ENCODE measurements around the gene MMP20.

MMP20 gene

DNA sequence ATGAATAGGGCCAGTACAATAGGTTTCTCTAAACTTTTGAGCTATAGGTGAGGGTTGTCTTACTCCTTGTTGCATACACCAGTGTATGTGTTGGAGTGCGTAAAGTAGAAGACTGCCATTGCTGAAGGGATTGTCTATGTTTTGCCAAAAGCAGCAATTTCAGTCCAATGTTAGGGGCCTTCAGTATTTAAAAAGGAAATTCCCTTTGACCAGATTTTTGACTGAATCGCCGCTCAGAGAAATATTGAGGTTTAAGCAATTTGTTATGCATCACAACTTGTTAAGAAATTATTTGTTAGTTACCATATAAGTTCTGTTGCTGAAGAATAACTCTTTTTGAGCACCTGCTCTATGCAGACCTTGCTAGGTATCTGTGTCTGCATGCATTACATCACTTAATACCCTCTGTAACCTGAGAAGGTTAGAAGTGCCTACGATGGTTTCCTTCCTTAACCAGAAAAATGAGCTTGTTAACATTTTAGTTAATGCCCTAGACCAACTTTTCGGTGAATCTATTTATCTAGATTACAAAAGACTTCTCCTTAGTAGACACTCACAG is 33.9 kb downstream of the MMP20 start:
- DNase-seq: no peak

DNA sequence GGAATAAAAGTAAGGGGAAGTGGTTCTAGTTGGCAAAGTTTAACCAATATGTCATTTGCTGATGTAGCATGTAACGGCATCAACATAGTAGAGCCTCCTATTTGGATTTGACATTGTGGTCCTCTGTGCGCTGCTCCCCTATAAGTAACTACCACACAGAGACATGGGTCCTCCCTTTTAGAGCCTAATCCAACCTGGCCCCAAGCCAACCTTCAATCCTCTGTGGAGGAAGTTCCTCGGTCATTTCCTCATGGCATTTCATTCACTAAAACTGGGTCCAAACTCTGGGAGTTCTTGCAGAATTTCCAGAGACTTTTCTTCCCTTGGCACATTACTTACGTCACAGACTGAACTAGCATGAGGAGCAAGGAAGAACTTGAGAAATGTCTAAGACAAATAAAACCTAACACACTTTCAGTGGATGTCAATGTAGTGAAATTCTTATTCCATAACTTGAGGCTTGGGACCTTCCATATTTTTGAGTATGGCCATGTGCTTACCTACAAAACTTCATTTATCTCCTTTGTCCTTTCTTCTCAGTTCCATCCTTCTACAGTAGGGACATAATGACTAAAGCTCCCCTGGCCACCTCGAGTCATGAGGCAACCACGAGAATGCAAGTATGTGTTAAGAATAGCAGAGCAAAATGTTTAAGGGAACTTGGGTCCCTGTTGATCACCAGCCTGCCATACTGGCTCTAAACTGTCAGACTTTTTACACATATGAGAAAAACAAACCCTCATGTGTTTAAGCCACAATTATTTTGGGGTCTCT is 34.7 kb downstream of the MMP20 start:
- no peak for DNase-seq

DNA sequence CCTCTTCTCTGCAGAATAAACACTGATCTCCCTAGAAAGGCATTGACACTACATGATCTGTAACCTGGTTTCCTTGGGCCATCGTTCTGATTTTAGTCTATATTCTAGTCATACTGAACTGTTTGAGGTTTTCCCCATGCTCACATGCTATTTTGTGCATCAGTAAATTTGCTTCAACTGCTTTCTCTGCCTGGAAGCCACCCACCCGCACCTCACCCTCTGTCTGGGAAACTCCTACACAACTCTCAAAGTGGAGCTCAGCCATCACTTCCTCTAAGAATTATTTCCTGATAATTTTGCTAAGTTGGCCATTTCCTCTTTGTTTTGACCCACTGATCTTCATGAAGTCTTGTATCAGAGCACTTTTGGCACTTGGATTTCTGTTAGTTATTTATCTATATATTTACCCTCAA is 36.1 kb downstream of the MMP20 start:
- peak in 1 of 5 experiments; percentile 37 for DNase-seq

DNA sequence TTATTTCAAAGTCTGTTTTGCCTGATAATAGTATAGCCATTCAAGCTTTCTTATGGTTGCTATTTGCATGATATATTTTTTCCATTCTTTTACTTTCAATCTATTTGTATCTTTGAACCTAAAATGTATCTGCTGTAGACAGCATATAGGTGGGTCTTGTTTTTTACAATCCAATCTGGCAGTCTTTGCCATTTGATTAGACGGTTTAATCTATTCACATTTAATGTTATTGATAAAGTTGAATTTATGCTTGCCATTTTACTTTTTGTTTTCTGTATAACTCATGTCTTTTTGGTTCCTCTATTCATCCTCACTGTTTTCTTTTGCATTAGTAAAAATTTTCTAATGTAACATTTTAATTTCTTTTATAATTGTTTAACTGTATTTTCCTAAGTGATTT is 37.4 kb downstream of the MMP20 start:
- no peak for DNase-seq

DNA sequence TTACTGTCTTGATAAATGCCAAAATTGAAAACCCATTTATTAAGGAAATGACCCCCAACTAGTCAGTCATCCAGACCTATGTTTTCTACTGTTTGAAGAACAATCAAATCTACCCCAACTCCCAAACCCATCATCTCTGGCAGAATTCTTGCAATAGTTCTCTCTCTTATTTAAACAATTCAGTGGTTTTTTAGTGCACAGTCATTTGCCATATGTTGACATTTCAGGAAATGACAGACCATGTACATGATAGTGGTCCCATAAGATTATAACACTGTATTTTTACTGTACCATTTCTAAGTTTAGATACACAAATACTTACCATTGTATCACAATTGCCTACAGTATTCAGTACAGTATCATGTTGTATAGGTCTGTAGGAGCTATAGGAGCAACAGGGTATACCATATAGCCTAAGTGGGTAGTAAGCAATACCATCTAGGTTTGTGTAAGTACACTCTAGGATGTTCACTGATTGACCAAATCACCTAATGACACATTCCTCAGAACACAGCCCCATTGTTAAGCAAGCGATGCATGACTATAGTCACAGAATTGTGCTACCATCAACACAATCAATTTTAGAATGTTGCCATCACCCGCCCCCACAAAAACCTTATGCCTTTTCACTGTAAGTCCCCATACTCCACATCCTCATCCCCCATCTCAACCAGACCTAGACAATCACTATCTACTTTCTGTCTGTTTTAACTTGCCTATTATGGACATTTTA is 41.8 kb downstream of the MMP20 start:
- DNase-seq: no peak

DNA sequence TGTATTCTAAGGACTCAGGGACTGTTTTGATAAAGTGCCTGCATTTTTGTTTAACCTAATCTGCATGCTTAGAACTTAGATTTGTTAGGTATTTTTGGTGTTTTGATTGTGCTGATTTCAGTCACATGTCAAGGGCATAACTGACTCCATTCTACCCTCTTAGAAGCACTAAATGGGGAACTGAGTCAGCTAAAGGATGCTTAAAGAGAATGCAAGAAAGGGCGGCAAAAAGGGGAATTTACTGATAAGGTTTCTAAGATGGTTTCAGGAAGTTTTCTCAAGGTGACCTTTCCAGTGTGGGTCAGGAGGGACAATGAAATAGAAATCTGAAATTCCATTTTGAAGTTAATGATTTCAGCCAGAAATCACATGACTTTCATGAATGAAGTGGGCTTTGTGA is 43.0 kb downstream of the MMP20 start:
- no peak for DNase-seq

DNA sequence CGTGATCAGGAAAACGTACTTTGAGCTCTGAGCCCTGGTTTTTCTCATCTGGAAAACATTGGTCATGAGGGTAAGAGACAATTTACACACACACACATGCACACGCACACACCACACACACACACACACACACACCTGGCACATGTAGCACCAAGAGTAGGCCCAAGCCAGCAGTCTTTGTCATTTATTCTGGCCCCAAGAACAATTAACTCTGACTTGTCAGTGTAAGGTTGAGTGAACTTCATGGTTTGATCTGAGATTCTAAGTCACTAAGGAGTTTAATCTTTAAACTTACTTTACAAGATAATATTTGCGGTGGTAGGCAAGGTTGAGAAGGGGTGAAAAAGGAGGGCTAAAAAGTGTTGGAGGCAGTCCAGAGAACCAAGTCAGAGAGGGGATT is 44.1 kb downstream of the MMP20 start:
- no peak for DNase-seq

DNA sequence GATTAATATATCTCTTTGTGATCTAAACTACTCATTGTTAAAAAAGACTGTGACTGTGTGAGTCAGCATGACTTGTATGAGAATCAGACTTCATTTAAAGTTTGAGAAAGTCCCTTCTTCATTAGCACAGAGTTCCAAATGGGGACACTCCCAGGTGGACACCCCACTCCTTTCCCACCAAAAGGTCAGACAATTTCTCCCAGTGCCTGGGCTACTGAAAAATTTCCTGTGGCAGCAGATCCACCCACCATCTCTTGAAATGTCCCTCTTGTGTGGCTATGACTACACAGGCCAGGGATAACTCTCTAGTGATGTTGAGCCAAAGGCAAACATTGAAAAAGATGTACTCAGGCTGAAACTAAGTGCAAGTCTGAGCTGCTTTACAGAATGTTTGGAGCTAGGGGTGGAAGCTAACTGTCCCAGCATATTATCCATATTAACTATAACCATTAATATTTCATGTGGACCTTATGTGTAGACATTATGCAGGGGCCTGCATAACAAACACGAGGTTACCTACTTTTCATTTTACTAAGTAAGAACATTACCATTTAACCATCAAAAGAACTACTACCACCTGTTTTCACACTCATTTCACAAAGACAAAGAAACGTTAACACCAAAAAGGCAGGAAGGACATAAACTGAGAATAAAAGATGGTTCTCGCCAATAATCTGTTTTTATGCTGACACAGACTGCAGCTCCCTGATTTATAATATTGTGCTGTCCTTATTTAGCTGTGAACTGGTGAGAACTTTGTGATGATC is 44.8 kb downstream of the MMP20 start:
- no peak for DNase-seq

DNA sequence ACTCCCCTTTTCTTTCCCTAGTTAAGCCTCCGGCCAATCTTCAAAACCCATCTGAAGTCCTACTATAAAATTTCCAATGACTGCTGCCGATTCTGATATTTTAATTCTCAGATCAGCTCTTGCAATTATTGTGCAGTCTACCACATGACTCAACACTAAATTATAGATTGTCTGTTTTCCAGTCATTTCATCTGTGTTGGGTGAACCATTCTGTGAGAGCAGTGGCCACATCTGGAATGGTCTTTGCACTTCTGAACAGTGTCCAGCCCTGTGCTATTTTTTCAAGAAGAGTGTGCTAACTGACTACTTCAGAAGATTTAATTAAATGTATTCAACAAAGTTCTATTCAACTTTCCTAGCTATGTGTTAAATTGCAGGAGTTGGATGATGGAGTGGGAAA is 47.4 kb downstream of the MMP20 start:
- no peak for DNase-seq

DNA sequence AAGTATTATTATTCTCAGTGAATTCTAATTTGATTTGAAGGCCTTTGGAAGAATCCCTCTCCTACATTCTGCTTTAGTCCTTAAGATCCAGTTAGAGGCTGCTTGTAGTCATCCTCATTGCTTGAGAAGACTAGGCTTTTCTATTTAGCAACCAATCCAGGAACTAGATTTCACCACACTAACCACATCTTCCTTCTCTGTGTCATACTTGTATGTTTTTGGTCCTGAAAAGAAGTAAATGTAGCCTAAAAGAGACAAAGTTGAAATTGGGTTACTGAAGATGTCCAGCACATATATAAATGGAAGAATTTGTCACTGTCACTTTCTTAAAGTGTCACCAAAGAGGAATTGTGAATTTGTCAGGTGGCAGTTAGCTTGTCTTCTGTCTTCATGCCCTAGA is 48.0 kb downstream of the MMP20 start:
- peak in 1 of 5 experiments; percentile 70 for DNase-seq

DNA sequence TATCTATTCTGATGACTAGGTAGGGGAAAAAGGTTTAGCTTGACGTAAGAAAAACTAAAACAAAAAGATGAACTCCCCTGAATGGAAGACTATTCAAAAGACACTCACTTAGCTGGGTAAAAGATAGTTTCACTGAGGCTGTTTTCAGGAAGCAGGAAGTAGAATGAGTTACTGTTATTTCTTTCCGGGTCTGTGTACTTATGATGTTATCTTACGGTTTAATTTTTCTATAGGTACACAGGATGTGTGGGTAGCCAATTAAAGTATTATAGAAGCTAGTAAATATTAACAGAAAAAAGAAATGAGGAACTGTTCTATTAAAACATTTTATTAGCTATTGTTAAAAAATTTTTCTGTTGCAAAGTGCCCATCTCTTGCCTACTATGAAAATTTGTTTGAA is 48.8 kb downstream of the MMP20 start:
- peak in 1 of 5 experiments; percentile 62 for DNase-seq

DNA sequence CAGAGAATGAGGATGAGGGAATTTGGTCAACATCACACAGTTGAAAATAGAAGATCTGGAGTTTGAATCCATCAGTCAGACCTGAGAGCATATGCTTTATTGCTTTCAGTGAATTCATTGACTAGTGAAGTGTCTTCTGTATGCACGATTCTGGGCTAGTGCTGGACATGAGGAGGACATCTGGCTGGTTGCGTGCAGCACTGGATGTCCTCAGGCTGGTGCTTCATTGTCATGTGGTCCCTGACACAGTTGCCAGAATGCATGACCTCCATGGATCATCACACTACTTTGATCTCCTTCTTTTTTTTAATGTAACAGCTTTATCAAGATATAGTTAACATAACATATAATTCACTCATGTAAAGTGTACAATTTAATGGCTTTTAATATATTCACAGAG is 50.1 kb downstream of the MMP20 start:
- no peak for DNase-seq

DNA sequence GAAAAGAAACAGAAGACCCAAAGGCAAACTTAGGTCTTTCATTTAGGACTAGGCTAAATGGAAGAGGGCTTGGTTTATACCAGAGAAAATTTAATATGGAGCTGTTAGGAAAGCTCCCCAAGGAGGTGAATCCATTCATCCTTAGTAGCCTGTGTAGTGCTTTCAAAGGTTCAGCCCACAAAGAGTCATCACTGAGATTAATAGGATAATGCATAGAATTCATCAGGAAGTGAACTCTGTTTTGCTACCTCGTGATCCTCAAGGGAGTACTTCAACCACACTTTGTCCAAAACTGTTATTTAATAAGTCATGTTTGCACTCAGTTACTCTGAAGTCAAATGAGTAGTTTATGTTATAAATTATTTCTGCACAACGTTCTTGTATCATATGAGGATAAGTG is 51.3 kb downstream of the MMP20 start:
- DNase-seq: no peak

DNA sequence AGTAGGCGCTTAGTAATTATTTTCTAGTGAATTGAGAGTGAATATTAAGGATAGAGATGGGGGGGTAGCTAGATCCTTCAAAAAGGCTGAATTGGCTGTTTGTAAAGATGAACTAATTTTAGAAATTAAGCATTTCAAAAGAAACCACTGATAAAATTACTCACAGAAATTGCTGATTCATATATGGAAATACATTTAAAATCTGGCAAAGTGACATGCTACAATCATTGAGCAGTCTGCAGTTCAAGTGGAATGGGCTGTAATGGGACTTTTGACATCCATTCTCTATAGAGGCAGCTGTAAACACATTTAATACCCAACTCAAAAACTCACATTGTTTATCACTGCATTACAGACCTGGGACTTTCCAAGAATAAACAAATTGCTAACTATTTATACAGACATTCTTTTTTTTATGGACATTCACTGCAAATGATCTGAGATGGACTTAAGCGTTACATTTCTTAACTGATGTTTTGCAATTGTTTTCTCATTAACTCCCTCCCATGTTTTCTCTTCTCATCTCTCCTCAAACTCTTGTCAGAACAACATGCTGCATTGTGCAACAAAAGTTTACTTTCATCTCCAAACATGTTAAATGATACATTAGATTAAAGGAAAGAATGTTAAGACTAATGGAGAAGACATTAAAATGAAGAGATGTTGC is 52.4 kb downstream of the MMP20 start:
- DNase-seq: no peak

DNA sequence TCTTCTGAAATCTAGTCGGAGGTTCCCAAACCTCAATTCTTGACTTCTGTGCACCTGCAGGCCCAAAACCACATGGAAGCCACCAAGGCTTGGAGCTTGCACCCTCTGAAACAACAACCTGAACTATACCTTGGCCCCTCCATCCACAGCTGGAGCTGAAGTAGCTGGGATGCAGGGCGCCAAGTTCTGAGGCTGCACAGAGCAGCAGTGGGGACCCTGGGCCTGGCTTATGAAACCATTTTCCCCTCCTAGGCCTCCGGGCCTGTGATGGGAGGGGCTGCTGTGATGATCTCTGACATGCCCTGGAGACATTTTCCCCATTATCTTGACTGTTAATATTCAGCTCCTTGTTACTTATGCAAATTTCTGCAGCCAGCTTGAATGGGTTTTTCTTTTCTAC is 56.3 kb downstream of the MMP20 start:
- no peak for DNase-seq

DNA sequence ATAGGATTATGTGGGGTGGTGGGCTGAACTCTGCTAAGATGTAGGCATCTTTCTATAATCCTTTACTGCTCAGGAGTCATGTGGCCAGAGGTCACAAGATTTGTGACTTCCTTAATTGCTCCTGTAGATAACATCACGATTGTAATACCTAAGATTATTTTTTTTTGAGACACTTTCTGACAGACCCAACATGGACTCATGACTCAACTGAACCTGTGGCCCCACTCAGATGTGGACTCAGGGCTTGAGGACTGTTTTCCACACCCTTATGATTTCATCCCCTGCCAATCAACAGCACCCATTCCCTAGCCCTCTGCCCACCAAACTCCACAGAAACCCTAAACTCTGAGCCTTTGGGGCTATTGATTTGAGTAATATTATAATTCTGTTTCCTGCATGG is 59.0 kb downstream of the MMP20 start:
- no peak for DNase-seq

DNA sequence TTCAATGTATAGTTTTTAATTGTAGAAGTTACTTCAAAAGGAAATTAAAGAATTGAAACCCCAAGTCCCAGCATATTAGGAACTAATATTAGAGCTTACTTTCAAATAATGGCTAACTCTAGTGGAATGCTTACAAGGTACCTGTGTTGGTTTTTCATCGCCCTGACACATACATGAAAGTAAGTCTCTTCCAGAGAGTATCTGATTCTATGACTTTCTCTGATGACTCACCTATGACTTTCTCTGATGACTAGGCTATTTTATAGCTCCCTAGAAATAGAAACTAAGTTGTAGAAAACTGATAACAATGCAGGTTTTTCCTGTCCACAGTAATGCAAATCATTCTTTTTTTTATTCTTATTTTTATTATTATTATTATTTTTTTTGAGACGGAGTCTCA is 61.0 kb downstream of the MMP20 start:
- DNase-seq: peak in 1 of 5 experiments; percentile 55

DNA sequence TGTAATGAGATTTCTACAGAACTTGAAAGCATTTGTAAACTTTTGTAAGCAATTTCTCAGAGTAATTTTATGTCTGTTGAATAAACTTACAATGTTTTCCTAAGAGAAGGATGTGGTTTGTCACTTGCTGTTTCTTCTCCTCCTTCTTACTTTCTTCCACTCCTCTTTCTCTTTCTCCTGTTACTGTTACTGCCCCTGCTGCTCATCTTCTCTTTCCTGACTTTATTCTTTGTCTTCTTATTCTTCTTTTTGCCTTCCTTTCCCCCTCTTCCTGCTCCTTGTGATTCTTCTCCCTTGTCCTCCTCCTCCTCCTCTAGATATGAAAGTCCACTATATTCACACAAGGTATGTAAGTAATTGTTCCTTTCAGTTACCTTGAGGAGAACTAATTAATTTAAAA is 63.5 kb downstream of the MMP20 start:
- DNase-seq: no peak

DNA sequence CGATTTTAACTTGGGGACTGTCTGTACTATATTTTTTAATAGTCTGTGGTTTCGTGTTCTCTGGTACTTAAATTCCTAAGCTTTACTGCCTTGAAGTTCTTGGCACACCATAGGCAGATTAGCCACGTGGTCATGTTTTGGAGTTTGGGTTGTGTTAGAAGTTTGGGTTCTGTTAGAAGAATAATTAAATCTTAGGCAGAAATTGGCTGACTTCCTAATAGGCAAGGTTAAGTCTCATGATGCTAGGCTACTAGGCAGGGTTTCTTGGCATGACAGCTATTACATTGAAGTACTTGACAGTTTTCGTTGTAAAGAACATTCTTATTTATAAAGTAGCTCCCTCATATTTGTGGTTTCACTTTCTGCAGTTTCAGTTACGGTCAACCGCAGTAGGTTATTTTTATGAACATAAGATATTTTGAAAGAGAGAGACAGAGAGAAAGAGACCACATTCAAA is 64.5 kb downstream of the MMP20 start:
- peak in 2 of 5 experiments; percentile 7 to 80 for DNase-seq

DNA sequence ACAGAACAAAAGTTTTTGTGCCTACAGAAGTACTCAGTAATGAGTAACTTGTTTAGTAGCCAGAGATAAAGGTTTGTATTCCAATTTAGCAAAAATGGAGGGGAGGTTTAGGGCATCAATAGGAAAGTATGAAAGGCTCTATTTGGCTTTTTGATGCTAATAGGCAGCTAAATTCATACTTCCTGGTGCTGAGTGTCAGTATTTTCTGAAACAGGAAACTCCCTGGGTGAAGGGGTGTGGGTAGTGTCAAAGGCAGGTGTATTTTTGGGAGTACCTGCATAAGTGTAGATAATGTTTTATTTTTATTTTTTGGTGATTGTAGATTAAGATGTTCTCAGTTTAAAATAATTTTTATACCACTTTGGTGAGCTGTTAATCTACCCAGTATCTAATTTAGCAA is 65.3 kb downstream of the MMP20 start:
- no peak for DNase-seq

DNA sequence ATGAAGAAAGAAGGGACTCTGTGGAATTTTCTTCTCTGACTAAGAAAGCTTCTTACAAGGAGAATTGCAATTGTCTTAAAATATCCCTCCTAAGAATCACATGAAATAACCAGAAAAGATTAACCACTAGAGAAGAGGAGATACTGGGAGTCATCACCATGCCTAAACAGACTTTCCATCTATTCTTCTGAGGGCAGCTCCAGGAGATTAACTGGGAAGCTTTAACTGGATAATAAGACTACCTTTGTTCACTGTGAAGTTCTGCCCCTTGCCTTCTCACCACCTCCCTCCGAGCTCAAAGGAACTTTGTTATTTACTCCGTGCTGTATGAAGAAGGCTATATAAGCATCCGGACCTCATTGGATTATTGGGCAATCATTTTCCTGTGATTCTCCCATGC is 70.0 kb downstream of the MMP20 start:
- DNase-seq: no peak

DNA sequence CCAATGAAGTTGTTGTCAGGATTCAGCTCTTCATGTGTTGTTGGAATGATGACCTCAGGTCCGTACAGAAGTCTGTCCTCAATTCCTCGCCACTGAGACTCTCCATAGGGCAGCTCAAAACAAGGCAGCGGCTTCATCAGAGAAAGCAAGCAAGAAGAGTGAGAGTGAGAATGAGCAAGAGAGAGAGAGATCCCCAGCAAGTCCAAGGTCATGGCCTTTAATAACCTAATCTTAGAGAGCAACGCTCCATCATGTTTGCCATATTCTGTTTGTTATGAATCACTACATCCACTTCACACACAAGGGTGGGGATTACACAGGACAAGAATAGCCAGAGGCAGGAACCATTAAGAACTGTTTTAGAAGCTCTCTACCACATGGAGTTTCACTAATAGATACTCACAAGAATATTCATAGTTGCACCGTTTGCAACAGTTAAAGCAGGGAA is 71.3 kb downstream of the MMP20 start:
- DNase-seq: no peak

Data from T-helper 2 cell (primary cell).